GM18502 (cell line): ENCODE measurements around the gene ITPR1.

Source experiments
- ATAC-seq: cut with Tn5 transposase; IDR thresholded peaks from one replicate; pipeline ENCODE4 v1.9.1; 2021; ENCODE audit warnings: mild to moderate bottlenecking; ENCODE audit not compliant: unreplicated experiment, poor library complexity

The ITPR1 gene

GRCh38 chr3:4817128-4817527 lies 324.0 kb downstream of the ITPR1 start:
- ATAC-seq: no peak

GRCh38 chr3:4818164-4818563 lies 325.0 kb downstream of the ITPR1 start:
- ATAC-seq: no peak

- ATAC-seq: no peak
Measured at GRCh38 chr3:4818986-4819693, 326.0 kb downstream of the ITPR1 start.

GRCh38 chr3:4819746-4820145 lies 326.6 kb downstream of the ITPR1 start:
- ATAC-seq: no peak

GRCh38 chr3:4820296-4821121 lies 327.4 kb downstream of the ITPR1 start:
- no peak for ATAC-seq

- ATAC-seq: no peak
Measured at GRCh38 chr3:4821338-4821737, 328.2 kb downstream of the ITPR1 start.

GRCh38 chr3:4821975-4822374 lies 328.8 kb downstream of the ITPR1 start:
- ATAC-seq: peak; percentile 58

GRCh38 chr3:4822568-4822967 lies 329.4 kb downstream of the ITPR1 start:
- no peak for ATAC-seq

GRCh38 chr3:4823385-4823784 lies 330.2 kb downstream of the ITPR1 start:
- no peak for ATAC-seq

- ATAC-seq: no peak
Measured at GRCh38 chr3:4823986-4824925, 331.1 kb downstream of the ITPR1 start.

GRCh38 chr3:4824926-4825325 lies 331.8 kb downstream of the ITPR1 start:
- ATAC-seq: no peak

GRCh38 chr3:4825436-4826236 lies 332.5 kb downstream of the ITPR1 start:
- no peak for ATAC-seq

GRCh38 chr3:4826237-4827100 lies 333.3 kb downstream of the ITPR1 start:
- ATAC-seq: no peak

GRCh38 chr3:4827767-4828166 lies 334.6 kb downstream of the ITPR1 start:
- ATAC-seq: no peak

GRCh38 chr3:4828279-4829030 lies 335.3 kb downstream of the ITPR1 start:
- no peak for ATAC-seq

- peak; percentile 57 for ATAC-seq
Measured at GRCh38 chr3:4829031-4829394, 335.9 kb downstream of the ITPR1 start.

- ATAC-seq: no peak
Measured at GRCh38 chr3:4830586-4830914, 337.4 kb downstream of the ITPR1 start.

- ATAC-seq: peak; percentile 19
Measured at GRCh38 chr3:4831580-4831950, 338.4 kb downstream of the ITPR1 start.
